SK-N-SH treated with all-trans-retinoic acid at 6 μM for 48 hours (cell line): ENCODE results near the gene CPPED1.

Experiments
- ATAC-seq: fragments of 200-7000 bp; cut with Tn5 transposase; 3 replicates; pipeline ENCODE4 v1.9.1; 2020; ENCODE audit warnings: mild to moderate bottlenecking, moderate library complexity
- ARNTL ChIP-seq: fragments of 450-650 bp; formaldehyde crosslinking; IDR thresholded peaks from 2 replicates; pipeline ENCODE4 v1.5.0; 2020; ENCODE audit warnings: low read depth, mild to moderate bottlenecking, moderate library complexity, borderline replicate concordance
- CREB5 ChIP-seq: fragments of 250-450 bp; sonication (Bioruptor Pico); IDR thresholded peaks from 2 replicates; pipeline ENCODE4 v1.5.1; 2020; ENCODE audit warnings: low read depth, mild to moderate bottlenecking, moderate library complexity
- CSDC2 ChIP-seq: fragments of 250-450 bp; sonication (Bioruptor Pico); IDR thresholded peaks from 2 replicates; pipeline ENCODE4 v1.5.0; 2020; ENCODE audit warnings: mild to moderate bottlenecking, moderate library complexity
- CSRNP3 ChIP-seq: fragments of 250-450 bp; sonication (Bioruptor Pico); IDR thresholded peaks from 2 replicates; pipeline ENCODE4 v1.5.1; 2021; ENCODE audit warnings: mild to moderate bottlenecking, moderate library complexity
- ESRRG ChIP-seq: fragments of 250-450 bp; sonication (Bioruptor Pico); IDR thresholded peaks from 2 replicates; pipeline ENCODE4 v1.6.1; 2021; ENCODE audit warnings: mild to moderate bottlenecking
- GLIS3 ChIP-seq: fragments of 250-450 bp; sonication (Bioruptor Pico); IDR thresholded peaks from 2 replicates; pipeline ENCODE4 v1.5.0; 2020; ENCODE audit warnings: mild to moderate bottlenecking, moderate library complexity
- ISL1 ChIP-seq: fragments of 250-450 bp; sonication (Bioruptor Pico); IDR thresholded peaks from 2 replicates; pipeline ENCODE4 v2.1.2; 2022; ENCODE audit warnings: mild to moderate bottlenecking, moderate library complexity
- OSR1 ChIP-seq: fragments of 250-450 bp; sonication (Bioruptor Pico); IDR thresholded peaks from 2 replicates; pipeline ENCODE4 v1.8.0; 2022; ENCODE audit warnings: moderate library complexity, mild to moderate bottlenecking, inconsistent platforms
- PATZ1 ChIP-seq: fragments of 250-450 bp; sonication (Bioruptor Pico); IDR thresholded peaks from 2 replicates; pipeline ENCODE4 v1.8.0; 2020; ENCODE audit warnings: mild to moderate bottlenecking, moderate library complexity, borderline replicate concordance
- POU6F1 ChIP-seq: fragments of 250-450 bp; sonication (Bioruptor Pico); IDR thresholded peaks from 2 replicates; pipeline ENCODE4 v1.8.0; 2021; ENCODE audit warnings: low read depth, mild to moderate bottlenecking, moderate library complexity, borderline replicate concordance
- PPARA ChIP-seq: fragments of 250-450 bp; sonication (Bioruptor Pico); IDR thresholded peaks from 2 replicates; pipeline ENCODE4 v1.5.0; 2020; ENCODE audit warnings: mild to moderate bottlenecking, borderline replicate concordance
- SNAI2 ChIP-seq: fragments of 250-450 bp; sonication (Bioruptor Pico); IDR thresholded peaks from 2 replicates; pipeline ENCODE4 v1.5.0; 2020; ENCODE audit warnings: mild to moderate bottlenecking, moderate library complexity
- TCF4 ChIP-seq: fragments of 250-450 bp; sonication (Bioruptor Pico); IDR thresholded peaks from 2 replicates; pipeline ENCODE4 v1.8.0; 2021; ENCODE audit warnings: mild to moderate bottlenecking, moderate library complexity, borderline replicate concordance
- TOX ChIP-seq: fragments of 250-450 bp; sonication (Bioruptor Pico); IDR thresholded peaks from 2 replicates; pipeline ENCODE4 v1.8.0; 2021; ENCODE audit warnings: mild to moderate bottlenecking, moderate library complexity, borderline replicate concordance
- TSHZ2 ChIP-seq: fragments of 250-450 bp; sonication (Bioruptor Pico); IDR thresholded peaks from 2 replicates; pipeline ENCODE4 v1.5.0; 2020; ENCODE audit warnings: mild to moderate bottlenecking, moderate library complexity
- ZC3H10 ChIP-seq: fragments of 250-450 bp; sonication (Bioruptor Pico); IDR thresholded peaks from 2 replicates; pipeline ENCODE4 v1.5.1; 2021; ENCODE audit warnings: mild to moderate bottlenecking, moderate library complexity
- ZFP3 ChIP-seq: fragments of 250-450 bp; sonication (Bioruptor Pico); IDR thresholded peaks from 2 replicates; pipeline ENCODE4 v1.5.0; 2020; ENCODE audit warnings: mild to moderate bottlenecking, moderate library complexity
- ZFP30 ChIP-seq: fragments of 450-650 bp; formaldehyde crosslinking; IDR thresholded peaks from 2 replicates; pipeline ENCODE4 v1.5.0; 2022; ENCODE audit warnings: mild to moderate bottlenecking, moderate library complexity
- ZNF565 ChIP-seq: fragments of 450-650 bp; formaldehyde crosslinking; conservative IDR thresholded peaks from 2 replicates; pipeline ENCODE4 v1.5.0; 2020; ENCODE audit warnings: low read depth, mild to moderate bottlenecking, moderate library complexity

The CPPED1 gene

GRCh38 chr16:12773221-12773620, 30.5 kb downstream of the CPPED1 start:
- no peak for TF ChIP-seq ARNTL (CRISPR knock-in tag)
- TF ChIP-seq CREB5 (CRISPR knock-in tag) = no peak
- TF ChIP-seq ISL1 (CRISPR knock-in tag) = no peak
- TF ChIP-seq ZFP30 (CRISPR knock-in tag) = no peak
- TF ChIP-seq OSR1 = no peak
- no peak for TF ChIP-seq PPARA (CRISPR knock-in tag)
- no peak for TF ChIP-seq POU6F1
- TF ChIP-seq ZNF565 (CRISPR knock-in tag) = no peak
- no peak for TF ChIP-seq PATZ1 (CRISPR knock-in tag)
- no peak for TF ChIP-seq TSHZ2 (CRISPR knock-in tag)
- no peak for TF ChIP-seq TCF4 (CRISPR knock-in tag)
- no peak for TF ChIP-seq GLIS3 (CRISPR knock-in tag)
- TF ChIP-seq CSRNP3 (CRISPR knock-in tag) = no peak
- TF ChIP-seq ZFP3 = no peak
- TF ChIP-seq TOX = no peak
- TF ChIP-seq ZC3H10 (CRISPR knock-in tag) = no peak
- no peak for ATAC-seq

- ATAC-seq = no peak
- TF ChIP-seq CREB5 (CRISPR knock-in tag) = no peak
Measured at GRCh38 chr16:12771341-12771798, 32.3 kb downstream of the CPPED1 start.

GRCh38 chr16:12769525-12769924, 34.2 kb downstream of the CPPED1 start:
- TF ChIP-seq OSR1 (no peak), ZFP3 (no peak)
- no peak for ATAC-seq

- ATAC-seq = no peak
- TF ChIP-seq TSHZ2 (CRISPR knock-in tag) = no peak
- TF ChIP-seq OSR1 = no peak
- TF ChIP-seq CREB5 (CRISPR knock-in tag) = no peak
- TF ChIP-seq ISL1 (CRISPR knock-in tag) = no peak
- TF ChIP-seq CSDC2 (CRISPR knock-in tag) = no peak
- no peak for TF ChIP-seq ZC3H10 (CRISPR knock-in tag)
- TF ChIP-seq CSRNP3 (CRISPR knock-in tag) = no peak
- no peak for TF ChIP-seq ESRRG (CRISPR knock-in tag)
- no peak for TF ChIP-seq SNAI2 (CRISPR knock-in tag)
Measured at GRCh38 chr16:12767897-12768296, 35.8 kb downstream of the CPPED1 start.
